HG03196 (cell line): ENCODE measurements around the gene TEFM.
A peak's percentile ranks its signal among the peaks of the same experiment; 100 is the strongest.
"Not testable (repeated sequence)": the region's sequence is repeated elsewhere in the genome, so short reads cannot be mapped to it uniquely, and the experiment has no call there.

Experiments used
- ATAC-seq: cut with Tn5 transposase; IDR thresholded peaks from one replicate; pipeline ENCODE4 v1.9.1; 2021; ENCODE audit not compliant: unreplicated experiment

Gene TEFM, protein sequence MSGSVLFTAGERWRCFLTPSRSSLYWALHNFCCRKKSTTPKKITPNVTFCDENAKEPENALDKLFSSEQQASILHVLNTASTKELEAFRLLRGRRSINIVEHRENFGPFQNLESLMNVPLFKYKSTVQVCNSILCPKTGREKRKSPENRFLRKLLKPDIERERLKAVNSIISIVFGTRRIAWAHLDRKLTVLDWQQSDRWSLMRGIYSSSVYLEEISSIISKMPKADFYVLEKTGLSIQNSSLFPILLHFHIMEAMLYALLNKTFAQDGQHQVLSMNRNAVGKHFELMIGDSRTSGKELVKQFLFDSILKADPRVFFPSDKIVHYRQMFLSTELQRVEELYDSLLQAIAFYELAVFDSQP

GRCh38 chr17:30906101-30906911, at the start of gene TEFM:
Gene TEFM, minus strand, starts transcription at chr17:30906238. Its CDS starts 40 bp downstream, at chr17:30906198.
- ATAC-seq: peak; percentile 85

GRCh38 chr17:30954046-30954830, 48.2 kb upstream of the TEFM start:
- no peak for ATAC-seq

- no peak for ATAC-seq
Measured at GRCh38 chr17:30952638-30953393, 46.8 kb upstream of the TEFM start.

DNA sequence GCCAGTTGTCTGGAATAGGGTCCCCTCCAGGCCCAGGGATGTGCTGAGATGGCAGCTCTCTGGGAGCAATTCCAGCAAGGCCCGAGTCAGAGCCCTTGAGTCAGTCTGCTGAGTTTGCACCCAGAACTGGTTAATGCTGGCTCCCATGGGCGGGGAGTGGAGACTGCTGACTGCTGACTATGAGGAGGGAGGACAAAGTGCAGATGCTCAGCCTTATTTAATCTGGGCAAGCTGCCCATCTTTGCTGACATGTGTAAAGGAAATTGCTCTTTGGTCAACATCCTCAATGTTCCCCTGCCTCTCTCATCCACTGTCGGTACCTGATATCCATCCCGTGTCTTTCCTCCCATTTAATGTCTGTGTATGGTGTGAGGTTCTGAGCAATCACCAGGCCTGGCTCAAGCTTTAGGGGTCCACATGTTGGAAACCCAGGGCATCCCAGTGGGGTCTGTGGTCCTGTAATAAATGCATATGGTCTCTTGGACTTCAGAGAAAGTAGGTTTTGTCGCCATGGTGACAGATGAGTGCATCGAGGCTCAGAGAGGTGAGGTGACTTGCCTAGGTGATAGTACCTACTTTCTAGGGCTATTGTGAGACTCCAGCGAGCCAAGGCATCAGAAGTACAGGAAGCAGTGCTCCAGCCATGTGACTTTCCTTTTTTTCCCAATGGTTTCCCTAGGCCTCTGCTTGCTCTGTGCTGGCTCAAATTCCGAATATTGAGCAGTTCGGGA, 44.8 kb upstream of the TEFM start:
- no peak for ATAC-seq

- ATAC-seq: no peak
Measured at GRCh38 chr17:30950189-30950588, 44.2 kb upstream of the TEFM start.

DNA sequence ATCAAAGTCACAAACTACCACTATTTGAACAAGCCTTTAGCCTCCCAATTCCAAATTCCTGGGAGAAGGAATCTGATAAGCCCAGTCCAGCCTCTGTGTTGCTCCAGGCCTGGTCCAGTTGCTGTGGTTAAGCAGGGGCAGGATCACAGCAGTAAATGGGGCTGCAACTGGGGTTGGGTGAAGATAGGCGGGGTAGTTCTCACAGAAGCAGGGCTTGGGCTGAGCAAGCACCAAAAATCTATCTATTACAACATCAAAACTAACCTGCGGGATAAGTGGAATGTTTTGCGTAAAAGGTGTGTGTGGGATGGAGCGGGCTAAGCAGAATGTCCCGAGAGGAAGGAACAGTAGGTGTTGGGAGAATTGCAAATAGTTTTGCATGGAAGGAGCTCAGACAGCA, 41.8 kb upstream of the TEFM start:
- ATAC-seq: no peak

GRCh38 chr17:30942308-30943079, 36.5 kb upstream of the TEFM start:
- no peak for ATAC-seq

DNA sequence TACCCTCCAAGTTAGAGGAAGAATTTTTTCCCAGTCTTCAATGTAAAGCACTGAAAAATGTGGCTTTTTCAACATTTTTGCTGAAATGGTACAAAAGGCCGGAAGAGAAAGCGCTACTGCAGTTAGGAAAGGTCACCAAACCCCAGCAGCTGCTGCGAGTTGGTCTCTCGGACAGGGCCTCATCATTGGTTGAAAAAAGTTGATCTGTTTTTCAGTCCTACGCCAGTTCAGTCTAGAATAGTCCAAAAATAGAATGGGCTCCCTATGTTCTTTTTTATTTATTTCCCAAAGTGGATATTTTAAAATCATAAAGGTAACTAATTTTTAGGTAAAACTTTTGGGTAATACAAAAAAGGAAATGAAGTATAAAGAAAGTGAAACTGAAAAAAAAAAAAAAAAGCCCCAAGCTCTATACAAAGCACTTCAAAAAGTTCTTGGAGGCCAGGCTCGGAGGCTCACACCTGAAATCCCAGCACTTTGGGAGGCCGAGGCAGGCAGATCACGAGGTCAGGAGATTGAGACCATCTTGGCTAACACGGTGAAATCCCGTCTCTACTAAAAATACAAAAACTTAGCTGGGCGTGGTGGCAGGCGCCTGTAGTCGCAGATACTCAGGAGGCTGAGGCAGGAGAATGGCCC, 33.1 kb upstream of the TEFM start:
- ATAC-seq: no peak

DNA sequence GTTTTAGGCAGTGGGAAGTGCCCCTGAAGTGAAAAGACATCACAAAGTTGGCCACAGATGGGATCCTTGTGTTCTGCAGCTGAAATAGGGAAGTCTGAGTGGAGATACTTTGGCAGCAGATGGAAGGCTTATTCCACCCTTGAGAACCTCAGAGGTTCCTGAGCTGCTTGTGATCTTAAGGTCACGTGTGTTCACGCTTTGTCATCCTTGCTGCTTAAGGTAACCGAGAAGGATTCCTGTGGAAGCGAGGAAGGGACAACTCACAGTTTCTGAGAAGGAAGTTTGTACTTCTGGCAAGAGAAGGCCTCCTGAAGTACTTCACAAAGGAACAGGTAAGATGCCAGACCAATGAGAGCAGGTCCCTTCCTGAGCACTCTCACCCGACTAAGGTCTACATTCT, 27.9 kb upstream of the TEFM start:
- ATAC-seq: no peak

- ATAC-seq: not testable (repeated sequence)
Measured at GRCh38 chr17:30931582-30931981, 25.5 kb upstream of the TEFM start.

DNA sequence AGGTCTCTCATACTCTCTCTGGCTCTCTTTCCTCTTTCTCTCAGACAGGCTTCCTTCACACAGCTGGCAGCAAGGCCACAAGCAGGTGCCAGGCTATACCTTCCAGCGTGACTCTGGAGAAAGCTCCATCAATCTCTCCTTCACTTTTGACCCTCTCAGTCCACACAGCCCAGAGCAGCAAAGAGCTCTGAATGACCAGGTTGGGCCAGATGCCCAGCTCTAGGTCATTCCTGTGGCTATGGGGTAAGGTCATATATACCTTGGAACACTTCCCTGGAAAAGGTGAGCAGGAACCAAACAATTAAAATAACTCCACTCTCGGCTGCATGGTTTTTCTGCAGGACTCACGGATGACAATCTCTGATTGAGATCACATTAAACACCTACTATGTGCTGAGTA, 24.5 kb upstream of the TEFM start:
- no peak for ATAC-seq

DNA sequence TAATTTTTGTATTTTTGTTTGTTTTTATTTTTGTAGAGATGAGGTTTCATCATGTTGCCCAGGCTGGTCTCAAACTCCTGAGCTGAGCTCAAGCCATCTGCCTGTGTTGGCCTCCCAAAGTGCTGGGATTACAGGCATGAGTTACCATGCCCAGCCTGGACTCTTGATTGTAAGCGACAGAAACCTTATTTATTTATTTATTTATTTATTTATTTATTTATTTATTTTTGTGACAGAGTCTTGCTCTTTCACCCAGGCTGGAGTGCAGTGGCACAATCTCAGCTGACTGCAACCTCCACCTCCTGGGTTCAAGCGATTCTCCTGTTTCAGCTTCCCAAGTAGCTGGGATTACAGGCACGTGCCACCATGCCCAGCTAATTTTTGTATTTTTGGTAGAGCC, 23.8 kb upstream of the TEFM start:
- ATAC-seq: not testable (repeated sequence)

DNA sequence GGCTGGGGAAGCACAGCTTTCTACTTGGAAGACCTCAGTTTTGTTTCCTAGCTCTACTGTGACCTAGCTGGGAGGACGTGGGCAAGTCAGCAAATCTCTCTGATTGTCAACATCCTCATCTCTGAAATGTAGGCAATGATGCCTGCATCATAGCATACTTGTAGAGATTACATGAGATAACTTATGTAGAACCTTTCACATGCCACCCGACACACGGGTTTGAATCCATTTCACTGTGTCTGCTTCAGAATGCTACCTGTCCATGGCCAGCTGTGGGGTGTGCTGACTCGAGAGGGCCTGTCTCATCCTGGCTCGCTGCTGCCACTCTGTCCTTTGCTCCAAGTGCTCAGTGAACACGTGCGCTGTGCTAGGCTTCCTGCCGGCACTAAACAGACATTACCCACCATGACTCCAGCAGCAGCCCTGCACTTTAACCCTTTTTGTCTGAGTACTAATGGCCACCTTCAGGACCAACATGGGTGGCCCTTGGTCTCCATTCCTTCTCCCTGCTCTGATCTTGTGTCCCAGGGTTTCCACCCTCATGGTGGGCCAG, 23.1 kb upstream of the TEFM start:
- ATAC-seq: no peak

DNA sequence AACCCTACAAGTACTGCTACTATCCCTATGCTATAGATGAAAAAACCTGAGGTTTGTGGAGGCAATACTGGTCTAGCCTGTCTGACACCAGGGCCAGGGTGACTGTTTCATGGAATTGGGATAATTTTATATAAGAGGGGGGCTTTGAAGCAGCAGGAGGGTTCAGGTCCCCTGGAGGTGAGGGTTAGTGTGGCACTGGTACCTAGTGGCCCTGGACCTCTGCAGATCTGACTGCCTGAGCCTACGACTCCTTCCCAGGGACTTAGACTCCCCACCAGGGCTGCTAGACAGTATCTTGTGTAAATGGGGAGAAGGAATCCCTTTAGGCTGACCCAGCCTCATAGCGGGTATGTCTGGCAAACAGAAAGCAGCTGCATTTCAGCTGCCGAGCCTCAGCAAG, 22.5 kb upstream of the TEFM start:
- ATAC-seq: no peak

DNA sequence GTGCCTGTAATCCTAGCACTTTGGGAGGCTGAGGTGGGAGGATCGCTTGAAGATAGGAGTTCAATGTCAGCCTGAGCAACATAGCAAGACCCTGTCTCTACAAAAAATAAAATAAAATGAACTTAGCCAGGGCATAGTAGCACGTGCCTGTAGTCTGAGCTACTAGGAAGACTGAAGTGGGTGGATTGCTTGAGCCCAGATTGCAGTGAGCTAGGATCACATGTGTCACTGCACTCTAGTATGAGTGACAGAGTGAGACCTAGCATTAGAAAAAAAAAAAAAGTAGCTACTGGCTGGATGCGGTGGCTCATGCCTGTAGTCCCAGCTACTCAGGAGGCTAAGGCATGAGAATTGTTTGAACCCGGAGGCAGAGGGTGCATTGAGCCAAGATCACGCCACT, 21.7 kb upstream of the TEFM start:
- ATAC-seq: no peak

- no peak for ATAC-seq
Measured at GRCh38 chr17:30926516-30926915, 20.5 kb upstream of the TEFM start.

- ATAC-seq: no peak
Measured at GRCh38 chr17:30924341-30924740, 18.3 kb upstream of the TEFM start.

DNA sequence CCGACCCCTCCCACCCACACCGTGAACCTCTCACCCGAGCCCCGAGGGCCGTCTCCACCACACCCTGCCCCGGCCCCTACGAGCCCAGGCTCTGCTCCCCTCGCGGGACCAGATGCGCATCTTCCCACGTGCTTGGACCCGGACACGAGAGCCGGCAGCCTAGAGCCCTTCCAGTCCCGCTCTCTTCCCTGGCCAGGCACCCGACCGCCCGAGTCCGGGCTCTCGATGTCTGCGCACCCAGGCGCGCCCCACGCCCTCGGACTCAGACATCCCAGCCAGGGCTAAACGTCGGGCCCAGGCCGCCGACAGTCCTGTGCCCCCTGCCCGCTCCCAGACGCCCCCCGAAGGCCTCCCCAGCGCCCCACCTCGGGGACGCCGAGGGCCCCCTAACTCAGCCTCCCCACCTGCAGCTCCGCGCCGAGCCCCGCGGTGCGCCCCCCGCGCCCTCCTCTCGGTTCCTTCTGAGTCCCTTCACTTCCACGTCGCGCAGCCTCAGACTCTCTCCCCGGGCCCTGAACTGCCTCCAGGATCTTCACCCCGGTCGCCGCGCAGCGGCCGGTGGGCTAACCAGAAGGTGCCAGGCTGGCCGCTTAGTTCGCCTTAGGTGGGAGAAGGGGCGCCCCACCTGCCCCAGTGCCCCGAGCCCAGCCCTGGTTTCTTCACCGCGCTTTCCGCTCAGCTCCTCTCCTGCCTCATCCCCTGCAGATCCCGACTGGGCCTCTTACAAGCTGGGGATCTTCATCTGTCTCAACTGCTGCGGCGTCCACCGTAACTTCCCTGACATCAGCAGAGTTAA, 16.4 kb upstream of the TEFM start:
- no peak for ATAC-seq
